Type B pancreatic cell (in vitro differentiated cells): Measurements from ENCODE around the gene MPPED1. TPM values are rescaled to one million over a fixed set of nuclear protein-coding genes. Genes with fewer than 3 reads are reported as not detected.

Experiments used
- DNase-seq: peaks from one replicate; pipeline ENCODE4 v3.0.0; 2021; ENCODE audit warnings: mixed read lengths; ENCODE audit not compliant: unreplicated experiment; ENCODE audit errors: extremely low spot score
- H3K27ac Mint-ChIP-seq: 2 replicates; pipeline ENCODE4 v1.8.0; 2021; ENCODE audit warnings: mild to moderate bottlenecking, mixed read lengths
- H3K27me3 Mint-ChIP-seq: 2 replicates; pipeline ENCODE4 v1.8.0; 2021; ENCODE audit warnings: mixed read lengths
- H3K36me3 Mint-ChIP-seq: 2 replicates; pipeline ENCODE4 v1.8.0; 2021; ENCODE audit warnings: mixed read lengths
- H3K4me1 Mint-ChIP-seq: one replicate; pipeline ENCODE4 v1.8.0; 2021; ENCODE audit warnings: mixed read lengths; ENCODE audit not compliant: unreplicated experiment
- H3K4me3 Mint-ChIP-seq: 2 replicates; pipeline ENCODE4 v1.8.0; 2021; ENCODE audit warnings: mild to moderate bottlenecking, mixed read lengths
- H3K9me3 Mint-ChIP-seq: 2 replicates; pipeline ENCODE4 v1.8.0; 2021; ENCODE audit warnings: mixed read lengths
- total RNA-seq: library from RNA; stranded (reverse); gene quantifications from 2 replicates; pipeline ENCODE4 v1.2.1, GENCODE V29; 2021; ENCODE audit warnings: low replicate concordance
- TF ChIP-seq, protein P1 (sequence below): fragments of 200-600 bp; sonication (generic); conservative IDR thresholded peaks from 2 replicates; pipeline ENCODE4 v1.5.0; 2021; ENCODE audit warnings: antibody characterized with exemption, mild to moderate bottlenecking

The MPPED1 gene
- total RNA-seq, 1 donor from 2014 or later = 1.2 TPM

DNA sequence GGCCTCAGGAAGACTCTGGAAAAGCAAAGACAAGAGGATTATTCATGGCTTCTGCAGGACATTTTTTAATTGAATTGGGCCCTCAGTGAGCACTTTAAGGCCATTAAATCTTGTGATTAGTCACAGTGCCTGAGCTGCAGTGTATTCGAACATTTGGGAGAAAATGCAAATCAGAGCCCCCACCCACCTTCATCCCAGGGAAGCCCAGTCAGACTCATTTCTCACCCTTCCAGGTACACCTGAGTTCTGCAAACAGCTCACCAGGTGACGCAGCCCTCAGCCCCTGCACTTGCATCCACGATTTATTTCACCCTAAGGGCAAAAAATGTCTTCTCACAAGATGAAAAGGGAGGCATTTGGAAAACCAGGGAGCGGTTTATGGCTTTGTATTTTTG is 128.7 kb downstream of the MPPED1 start:
- no peaks in the 10 kb centered on the region for H3K4me1 Mint-ChIP-seq
- no peaks in the 10 kb centered on the region for H3K9me3 Mint-ChIP-seq
- DNase-seq = no peak
- TF ChIP-seq, protein P1, sequence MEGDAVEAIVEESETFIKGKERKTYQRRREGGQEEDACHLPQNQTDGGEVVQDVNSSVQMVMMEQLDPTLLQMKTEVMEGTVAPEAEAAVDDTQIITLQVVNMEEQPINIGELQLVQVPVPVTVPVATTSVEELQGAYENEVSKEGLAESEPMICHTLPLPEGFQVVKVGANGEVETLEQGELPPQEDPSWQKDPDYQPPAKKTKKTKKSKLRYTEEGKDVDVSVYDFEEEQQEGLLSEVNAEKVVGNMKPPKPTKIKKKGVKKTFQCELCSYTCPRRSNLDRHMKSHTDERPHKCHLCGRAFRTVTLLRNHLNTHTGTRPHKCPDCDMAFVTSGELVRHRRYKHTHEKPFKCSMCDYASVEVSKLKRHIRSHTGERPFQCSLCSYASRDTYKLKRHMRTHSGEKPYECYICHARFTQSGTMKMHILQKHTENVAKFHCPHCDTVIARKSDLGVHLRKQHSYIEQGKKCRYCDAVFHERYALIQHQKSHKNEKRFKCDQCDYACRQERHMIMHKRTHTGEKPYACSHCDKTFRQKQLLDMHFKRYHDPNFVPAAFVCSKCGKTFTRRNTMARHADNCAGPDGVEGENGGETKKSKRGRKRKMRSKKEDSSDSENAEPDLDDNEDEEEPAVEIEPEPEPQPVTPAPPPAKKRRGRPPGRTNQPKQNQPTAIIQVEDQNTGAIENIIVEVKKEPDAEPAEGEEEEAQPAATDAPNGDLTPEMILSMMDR = no peak
- no peak overlapping the region for H3K27ac Mint-ChIP-seq
- H3K36me3 Mint-ChIP-seq = no peaks in the 10 kb centered on the region
- H3K27me3 Mint-ChIP-seq = peaks cover 22% of the 10 kb centered on the region
- no peak overlapping the region for H3K4me3 Mint-ChIP-seq

DNA sequence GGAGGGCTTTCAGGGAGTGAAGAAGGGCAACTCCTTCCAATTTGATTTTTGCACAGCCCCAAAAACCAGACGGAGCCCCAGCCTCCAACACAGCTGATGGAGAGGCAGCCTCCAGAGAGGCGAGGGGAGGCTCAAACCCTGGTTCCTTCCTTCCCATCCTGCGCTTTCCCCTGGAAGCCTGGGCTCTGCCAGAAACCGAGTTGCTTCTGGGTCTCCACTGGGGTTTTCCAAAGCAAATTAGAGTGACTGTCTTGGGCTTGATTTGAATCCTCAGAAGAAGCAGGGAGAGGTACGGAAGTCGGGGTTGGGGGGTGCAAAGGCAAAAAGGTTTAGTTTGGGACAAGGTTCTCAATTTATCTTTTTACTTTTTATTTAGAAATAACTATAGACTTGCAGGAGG is 129.2 kb downstream of the MPPED1 start:
- no peak for DNase-seq

DNA sequence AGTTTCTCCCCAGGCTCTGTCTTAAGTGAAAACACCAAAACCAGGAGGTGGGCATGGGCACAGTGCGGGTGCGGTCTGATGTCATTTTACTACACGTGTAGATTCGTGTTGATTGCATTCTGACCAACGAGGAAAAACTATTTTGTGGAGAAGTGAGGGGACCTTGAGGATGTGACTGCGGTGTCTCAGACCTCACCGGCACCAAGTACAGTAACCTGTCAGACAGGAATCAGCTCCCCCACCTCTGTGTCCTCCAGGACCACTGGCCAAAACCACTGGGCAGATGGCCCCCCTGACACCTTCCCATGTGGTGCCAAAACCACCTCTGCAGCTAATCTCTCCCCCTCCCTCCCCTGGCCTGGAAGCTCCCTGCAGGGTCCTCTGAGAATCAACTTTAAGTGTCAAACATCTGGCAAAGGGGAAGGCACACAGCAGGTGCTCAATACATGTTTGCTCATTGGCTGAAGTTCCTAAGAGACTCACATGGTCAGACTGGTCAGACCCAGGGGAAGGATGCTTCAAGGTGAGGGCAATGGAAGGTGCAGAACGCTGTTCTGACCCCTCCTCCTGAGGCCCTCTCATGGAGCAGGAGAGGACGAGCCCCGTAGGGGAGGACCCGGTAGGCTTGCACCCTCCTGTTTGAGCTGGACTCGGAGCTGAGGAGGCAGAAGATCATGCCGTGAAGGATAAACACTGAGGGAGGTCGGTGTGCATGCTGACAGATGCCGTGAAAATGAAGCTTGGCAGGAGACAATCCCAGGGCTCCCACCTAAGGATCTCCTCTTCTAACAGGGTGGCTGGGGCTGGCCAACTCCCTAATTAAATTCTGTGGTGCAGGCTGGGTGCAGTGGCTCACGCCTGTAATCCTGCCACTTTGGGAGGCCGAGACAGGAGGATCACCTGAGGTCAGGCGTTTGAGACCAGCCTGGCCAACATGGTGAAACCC is 129.9 kb downstream of the MPPED1 start:
- H3K4me3 Mint-ChIP-seq = no peak overlapping the region
- TF ChIP-seq, protein P1 = no peak
- H3K27ac Mint-ChIP-seq = no peak overlapping the region
- no peaks in the 10 kb centered on the region for H3K36me3 Mint-ChIP-seq
- H3K9me3 Mint-ChIP-seq = no peaks in the 10 kb centered on the region
- no peaks in the 10 kb centered on the region for H3K4me1 Mint-ChIP-seq
- peaks cover 22% of the 10 kb centered on the region for H3K27me3 Mint-ChIP-seq
- no peak for DNase-seq

More for the DNA sequence above, 129.2 kb downstream of the MPPED1 start:
- H3K36me3 Mint-ChIP-seq = no peaks in the 10 kb centered on the region
- no peaks in the 10 kb centered on the region for H3K9me3 Mint-ChIP-seq
- H3K4me1 Mint-ChIP-seq = no peaks in the 10 kb centered on the region
- H3K4me3 Mint-ChIP-seq = no peak overlapping the region
- no peak overlapping the region for H3K27ac Mint-ChIP-seq
- TF ChIP-seq, protein P1 = no peak
- H3K27me3 Mint-ChIP-seq = peaks cover 22% of the 10 kb centered on the region

DNA sequence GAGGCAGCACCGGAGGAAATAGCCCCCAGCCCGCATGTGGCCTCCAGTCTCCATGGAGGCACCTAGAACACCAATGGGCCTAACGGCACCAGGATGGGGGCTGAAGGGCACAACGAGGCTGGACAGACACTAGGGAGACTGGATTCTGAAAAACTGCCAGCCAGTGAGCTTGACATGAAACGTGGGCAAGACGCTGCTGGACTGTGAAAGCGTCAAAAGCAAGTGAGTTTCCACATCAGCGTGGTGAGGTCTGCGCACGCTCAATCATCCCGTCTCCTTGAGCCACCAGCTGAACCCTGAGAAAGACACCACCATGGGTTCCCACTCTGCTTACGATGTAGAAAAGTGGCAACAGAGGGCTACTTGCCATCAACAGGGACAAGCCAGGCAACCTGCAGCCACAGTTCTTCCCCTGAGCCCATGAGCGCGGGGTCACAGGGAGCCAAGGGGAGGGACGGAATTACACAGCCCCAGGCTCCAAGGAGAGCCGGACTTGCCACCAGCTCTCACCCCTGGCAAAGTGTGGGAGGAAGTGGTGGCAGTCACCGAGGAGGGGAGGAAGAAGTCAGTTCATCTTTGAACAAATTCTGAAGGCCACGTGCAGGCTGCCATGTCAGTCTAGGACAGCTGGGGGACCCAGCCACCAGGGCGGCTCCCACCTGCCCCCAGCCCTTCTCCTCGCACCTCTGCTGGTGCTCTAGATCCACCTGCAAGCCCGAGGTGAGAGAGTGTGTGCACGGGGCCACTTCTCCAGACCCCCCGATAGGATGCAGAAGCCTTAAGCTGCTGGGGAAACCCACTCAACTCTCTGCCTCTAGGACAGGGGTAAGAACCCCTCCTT is 131.1 kb downstream of the MPPED1 start:
- H3K36me3 Mint-ChIP-seq = no peaks in the 10 kb centered on the region
- peaks cover 22% of the 10 kb centered on the region for H3K27me3 Mint-ChIP-seq
- DNase-seq = no peak
- H3K9me3 Mint-ChIP-seq = no peaks in the 10 kb centered on the region
- no peaks in the 10 kb centered on the region for H3K4me1 Mint-ChIP-seq
- TF ChIP-seq, protein P1 = no peak
- H3K4me3 Mint-ChIP-seq = no peak overlapping the region
- no peak overlapping the region for H3K27ac Mint-ChIP-seq

DNA sequence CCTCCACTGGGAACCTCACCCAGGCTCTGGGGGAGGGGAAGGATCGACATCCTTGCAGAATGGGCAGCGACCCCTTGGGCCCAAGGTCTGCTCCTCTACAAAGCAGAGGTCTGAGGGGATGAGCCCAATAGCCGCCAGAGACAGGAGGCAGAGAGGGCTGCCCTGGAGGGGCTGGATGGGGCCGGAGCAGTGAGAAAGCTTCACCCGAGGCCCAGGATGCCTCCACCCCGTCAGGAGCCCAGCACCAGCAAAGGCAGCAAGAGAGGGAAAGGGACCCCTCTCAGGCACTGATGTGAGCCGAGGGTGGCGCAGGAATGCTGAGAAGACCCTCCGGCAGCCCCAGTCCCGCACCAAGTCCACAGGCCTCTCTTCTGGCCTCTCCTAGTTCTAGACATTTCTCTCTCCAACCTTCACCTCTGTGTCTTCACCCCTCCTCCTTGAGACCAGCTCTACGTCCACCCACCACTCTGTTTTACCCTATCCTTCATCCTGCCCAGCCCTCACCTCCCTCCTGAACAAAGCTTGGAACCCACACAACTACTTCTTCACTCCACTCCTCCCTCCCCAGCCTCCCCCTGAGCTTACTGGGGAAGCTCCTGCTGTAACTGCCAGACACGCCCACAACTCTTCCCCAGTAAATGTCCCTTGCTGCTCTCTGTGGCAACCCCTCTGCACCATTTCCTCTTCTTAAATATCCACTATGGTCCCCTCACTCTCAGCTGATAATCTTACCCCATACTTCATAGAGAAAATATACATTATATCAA is 131.9 kb downstream of the MPPED1 start:
- no peak for DNase-seq

More for the DNA sequence above, 131.9 kb downstream of the MPPED1 start:
- Mint-ChIP-seq H3K9me3 (no peaks in the 10 kb centered on the region), H3K4me3 (no peak overlapping the region), H3K4me1 (no peaks in the 10 kb centered on the region), H3K36me3 (no peaks in the 10 kb centered on the region), H3K27ac (no peak overlapping the region), H3K27me3 (peaks cover 18% of the 10 kb centered on the region)
- TF ChIP-seq, protein P1 = no peak
